H9 (cell line): ENCODE data around the gene MORN1. TPM values are rescaled to one million over a fixed set of nuclear protein-coding genes. Genes with fewer than 3 reads are reported as not detected.

Experiments
- DNase-seq: peaks from one replicate; pipeline ENCODE4 v3.0.0-alpha.2; 2017
- H2AFZ ChIP-seq: one replicate; pipeline ENCODE4 v1.6.1; 2013; ENCODE audit warnings: mild to moderate bottlenecking, low read length, control low read depth, moderate library complexity
- H2AK5ac ChIP-seq: 2 replicates; pipeline ENCODE4 v1.6.1; 2013; ENCODE audit warnings: low read length, control low read depth, mixed read lengths; ENCODE audit not compliant: insufficient read length
- H2BK120ac ChIP-seq: one replicate; pipeline ENCODE4 v1.6.1; 2013; ENCODE audit warnings: low read depth, mild to moderate bottlenecking, low read length, control low read depth, inconsistent platforms; ENCODE audit not compliant: poor library complexity, severe bottlenecking
- H2BK12ac ChIP-seq: 2 replicates; pipeline ENCODE4 v1.6.1; 2013; ENCODE audit warnings: low read length, control low read depth, mixed read lengths, low read depth; ENCODE audit not compliant: insufficient read length
- H2BK15ac ChIP-seq: 2 replicates; pipeline ENCODE4 v1.6.1; 2013; ENCODE audit warnings: low read depth, low read length, control low read depth
- H2BK20ac ChIP-seq: one replicate; pipeline ENCODE4 v1.6.1; 2013; ENCODE audit warnings: low read depth, mild to moderate bottlenecking, low read length, control low read depth, inconsistent platforms; ENCODE audit not compliant: poor library complexity, severe bottlenecking
- H2BK5ac ChIP-seq: 2 replicates; pipeline ENCODE4 v1.6.1; 2013; ENCODE audit warnings: low read length, control low read depth, mixed read lengths; ENCODE audit not compliant: insufficient read length
- H3K14ac ChIP-seq: 2 replicates; pipeline ENCODE4 v1.6.1; 2013; ENCODE audit warnings: low read length, control low read depth; ENCODE audit not compliant: insufficient read depth
- H3K18ac ChIP-seq: 2 replicates; pipeline ENCODE4 v1.6.1; 2013; ENCODE audit warnings: low read depth, mild to moderate bottlenecking, mixed read lengths, low read length, control low read depth; ENCODE audit not compliant: insufficient read length
- H3K23ac ChIP-seq: 2 replicates; pipeline ENCODE4 v1.6.1; 2013; ENCODE audit warnings: low read length, control low read depth, mixed read lengths, low read depth; ENCODE audit not compliant: insufficient read length
- H3K23me2 ChIP-seq: 2 replicates; pipeline ENCODE4 v1.6.1; 2013; ENCODE audit warnings: low read depth, mild to moderate bottlenecking, mixed read lengths, low read length, control low read depth; ENCODE audit not compliant: insufficient read length, poor library complexity, severe bottlenecking
- H3K27ac ChIP-seq: 2 replicates; pipeline ENCODE4 v1.5.1; 2013; ENCODE audit warnings: low read length, control low read depth, mixed read lengths, low read depth; ENCODE audit not compliant: insufficient read length
- H3K27me3 ChIP-seq: 2 replicates; pipeline ENCODE4 v1.6.1; 2013; ENCODE audit warnings: low read length, control low read depth, inconsistent platforms; ENCODE audit not compliant: insufficient read depth
- H3K4ac ChIP-seq: 2 replicates; pipeline ENCODE4 v1.6.1; 2013; ENCODE audit warnings: low read depth, mild to moderate bottlenecking, control low read depth, inconsistent platforms, low read length, moderate library complexity
- H3K4me1 ChIP-seq: 2 replicates; pipeline ENCODE4 v1.6.1; 2013; ENCODE audit warnings: low read length, control low read depth, inconsistent platforms; ENCODE audit not compliant: insufficient read depth
- H3K4me2 ChIP-seq: 2 replicates; pipeline ENCODE4 v1.6.1; 2013; ENCODE audit warnings: low read length, control low read depth, mixed read lengths; ENCODE audit not compliant: insufficient read length, insufficient read depth
- H3K56ac ChIP-seq: 2 replicates; pipeline ENCODE4 v1.6.1; 2013; ENCODE audit warnings: low read depth, mild to moderate bottlenecking, mixed read lengths, low read length, control low read depth; ENCODE audit not compliant: insufficient read length
- H3K79me1 ChIP-seq: 2 replicates; pipeline ENCODE4 v1.6.1; 2013; ENCODE audit warnings: low read depth, mild to moderate bottlenecking, moderate library complexity, low read length, control low read depth, inconsistent platforms; ENCODE audit not compliant: insufficient read depth, poor library complexity, severe bottlenecking
- H3K79me2 ChIP-seq: 2 replicates; pipeline ENCODE4 v1.6.1; 2013; ENCODE audit warnings: low read length, control low read depth, inconsistent platforms; ENCODE audit not compliant: insufficient read depth
- H3K9ac ChIP-seq: 2 replicates; pipeline ENCODE4 v1.6.1; 2013; ENCODE audit warnings: low read length, control low read depth, mixed read lengths; ENCODE audit not compliant: insufficient read length; ENCODE audit errors: extremely low read depth
- H3K9me3 ChIP-seq: one replicate; pipeline ENCODE4 v1.6.1; 2013; ENCODE audit warnings: low read depth, low read length, inconsistent platforms; ENCODE audit not compliant: control insufficient read depth
- H3T11ph ChIP-seq: one replicate; pipeline ENCODE4 v1.6.1; 2013; ENCODE audit warnings: mild to moderate bottlenecking, low read length, control low read depth, inconsistent platforms
- H4K20me1 ChIP-seq: one replicate; pipeline ENCODE4 v1.6.1; 2013; ENCODE audit not compliant: control insufficient read depth, insufficient read length, insufficient read depth
- H4K5ac ChIP-seq: 2 replicates; pipeline ENCODE4 v1.6.1; 2013; ENCODE audit warnings: low read depth, mild to moderate bottlenecking, mixed read lengths, low read length, control low read depth; ENCODE audit not compliant: insufficient read length
- H4K8ac ChIP-seq: replicated peaks from 2 replicates; pipeline ENCODE4 v1.6.1; 2013; ENCODE audit warnings: low read length, control low read depth, mixed read lengths, low read depth; ENCODE audit not compliant: insufficient read length
- H4K91ac ChIP-seq: 2 replicates; pipeline ENCODE4 v1.6.1; 2013; ENCODE audit warnings: low read depth, mild to moderate bottlenecking, moderate library complexity, mixed read lengths, low read length, control low read depth; ENCODE audit not compliant: insufficient read length
- H3K27ac Mint-ChIP-seq, 3 experiments: 2 replicates in 2 of 3; 3 replicates in 1 of 3; pipeline ENCODE4 v1.8.0; 2020 to 2021; ENCODE audit warnings: mixed read lengths in 3 of 3, mild to moderate bottlenecking in 1 of 3, moderate library complexity in 1 of 3
- H3K27me3 Mint-ChIP-seq: 2 replicates; pipeline ENCODE4 v1.8.0; 2021; ENCODE audit warnings: low read depth, mild to moderate bottlenecking, moderate library complexity, mixed read lengths
- H3K36me3 Mint-ChIP-seq, 3 experiments: 2 replicates in 2 of 3; 3 replicates in 1 of 3; pipeline ENCODE4 v1.8.0; 2020 to 2021; ENCODE audit warnings: low read depth in 3 of 3, mixed read lengths in 3 of 3; ENCODE audit not compliant: insufficient read depth in 1 of 3
- H3K4me1 Mint-ChIP-seq, 2 experiments: 2 replicates each; pipeline ENCODE4 v1.8.0; 2020; ENCODE audit warnings: mixed read lengths in 2 of 2
- H3K4me3 Mint-ChIP-seq, 2 experiments: 2 replicates in 1 of 2; 3 replicates in 1 of 2; pipeline ENCODE4 v1.8.0; 2020 to 2021; ENCODE audit warnings: mild to moderate bottlenecking in 2 of 2, mixed read lengths in 2 of 2, moderate library complexity in 1 of 2
- H3K9me3 Mint-ChIP-seq, 2 experiments: 2 replicates in 1 of 2; 3 replicates in 1 of 2; pipeline ENCODE4 v1.8.0; 2020; ENCODE audit warnings: mild to moderate bottlenecking in 2 of 2, mixed read lengths in 2 of 2, moderate library complexity in 1 of 2
- CTCF ChIP-seq: fragments of 200-600 bp; sonication (generic); conservative IDR thresholded peaks from 3 replicates; pipeline ENCODE4 v1.8.0; 2021; ENCODE audit warnings: antibody characterized with exemption, mild to moderate bottlenecking
- WGBS: extraction: QIAGEN DNeasy Blood & Tissue Kit; methylation state at CpG from one replicate; pipeline ENCODE4 v1.1.7; 2013; ENCODE audit warnings: missing lambda C conversion rate, low lambda C conversion rate, mixed read lengths; ENCODE audit not compliant: insufficient read length; ENCODE audit errors: extremely low coverage; 5-methylcytosine and 5-hydroxymethylcytosine counted together
- total RNA-seq: library from RNA; stranded (reverse); gene quantifications from 2 replicates; pipeline ENCODE4 v1.2.1, GENCODE V29; 2021

The MORN1 gene
- total RNA-seq, 1 experiment from 2014 or later: 12.7 TPM

GRCh38 chr1:2274929-2275475, 116.4 kb downstream of the MORN1 start:
- H3K56ac ChIP-seq: no peak overlapping the region
- no peaks in the 10 kb centered on the region for H3K23me2 ChIP-seq
- no peaks in the 10 kb centered on the region for H3K27me3 ChIP-seq
- H3K4me2 ChIP-seq: no peak overlapping the region
- peak overlapping the region; percentile 72 to 95 (median 73) for H3K27ac Mint-ChIP-seq
- no peak overlapping the region for H2AFZ ChIP-seq
- H4K91ac ChIP-seq: no peak overlapping the region
- peaks cover 2% of the 10 kb centered on the region; the same call in 1 of the 2 replicates for H3K4me1 ChIP-seq
- H3K79me1 ChIP-seq: no peaks in the 10 kb centered on the region
- WGBS: no CpG with 5 or more reads among the region's 21 CpGs
- no peak overlapping the region for H3K23ac ChIP-seq
- H3K9ac ChIP-seq: no peak overlapping the region
- H3K9me3 Mint-ChIP-seq: peaks cover 0 to 4% of the 10 kb centered on the region in 2 experiments; a peak in 3 of 5 replicates
- no peak overlapping the region for H4K8ac ChIP-seq
- no peak overlapping the region for H3K4ac ChIP-seq
- no peak overlapping the region for H2BK5ac ChIP-seq
- no peaks in the 10 kb centered on the region for H3K27me3 Mint-ChIP-seq
- peaks cover 8 to 20% (median 14%) of the 10 kb centered on the region in 3 experiments; a peak in 6 of 7 replicates for H3K36me3 Mint-ChIP-seq
- no peak overlapping the region for H2BK12ac ChIP-seq
- no peak overlapping the region for H2AK5ac ChIP-seq
- H2BK120ac ChIP-seq: no peak overlapping the region
- H3T11ph ChIP-seq: no peak overlapping the region
- peaks cover 53% of the 10 kb centered on the region; the same call in 1 of the 2 replicates for H3K79me2 ChIP-seq
- no peak overlapping the region for H2BK15ac ChIP-seq
- H3K27ac ChIP-seq: no peak overlapping the region
- H3K4me1 Mint-ChIP-seq: peaks cover 59 to 75% of the 10 kb centered on the region in 2 experiments
- no peak overlapping the region; a peak in 1 of 5 replicates for H3K4me3 Mint-ChIP-seq
- no peaks in the 10 kb centered on the region for H3K9me3 ChIP-seq
- no peak for DNase-seq
- no peak overlapping the region for H3K18ac ChIP-seq
- no peak overlapping the region; the same call in 1 of the 2 replicates for H3K14ac ChIP-seq
- H4K20me1 ChIP-seq: peaks cover 3% of the 10 kb centered on the region
- H2BK20ac ChIP-seq: no peak overlapping the region
- H4K5ac ChIP-seq: no peak overlapping the region
- no peak for TF ChIP-seq CTCF
